Glomerular visceral epithelial cell (primary cell): ENCODE measurements around the gene ABCC3.

ENCODE experiments used
- DNase-seq: peaks from one replicate; pipeline ENCODE4 v3.0.0-alpha.2; 2016; ENCODE audit errors: extremely low spot score

ABCC3 gene

GRCh38 chr17:50642722-50643656 is 8.3 kb downstream of the ABCC3 start:
- peak; percentile 66 for DNase-seq

GRCh38 chr17:50645748-50646682 is 11.3 kb downstream of the ABCC3 start:
- DNase-seq: no peak

- no peak for DNase-seq
These were observed 12.5 kb downstream of the ABCC3 start for GRCh38 chr17:50647187-50647586.

- no peak for DNase-seq
These were observed 14.6 kb downstream of the ABCC3 start for GRCh38 chr17:50649042-50649908.

GRCh38 chr17:50651661-50652060 is 17.0 kb downstream of the ABCC3 start:
- DNase-seq: no peak

- DNase-seq: no peak
These were observed 19.1 kb downstream of the ABCC3 start for GRCh38 chr17:50653738-50654137.

- no peak for DNase-seq
These were observed 21.8 kb downstream of the ABCC3 start for GRCh38 chr17:50656509-50656908.

GRCh38 chr17:50657054-50657453 is 22.4 kb downstream of the ABCC3 start:
- DNase-seq: no peak

- DNase-seq: no peak
These were observed 22.9 kb downstream of the ABCC3 start for GRCh38 chr17:50657627-50658026.

- no peak for DNase-seq
These were observed 23.9 kb downstream of the ABCC3 start for GRCh38 chr17:50658616-50659015.

GRCh38 chr17:50659179-50659578 is 24.5 kb downstream of the ABCC3 start:
- no peak for DNase-seq

GRCh38 chr17:50660042-50660886 is 25.6 kb downstream of the ABCC3 start:
- DNase-seq: no peak

- DNase-seq: no peak
These were observed 26.2 kb downstream of the ABCC3 start for GRCh38 chr17:50660887-50661345.

GRCh38 chr17:50661348-50661747 is 26.7 kb downstream of the ABCC3 start:
- DNase-seq: no peak

- DNase-seq: peak; percentile 91
These were observed 27.2 kb downstream of the ABCC3 start for GRCh38 chr17:50661795-50662391.

GRCh38 chr17:50662632-50663225 is 28.0 kb downstream of the ABCC3 start:
- DNase-seq: no peak

GRCh38 chr17:50663812-50664374 is 29.2 kb downstream of the ABCC3 start:
- DNase-seq: no peak

GRCh38 chr17:50664788-50665458 is 30.2 kb downstream of the ABCC3 start:
- no peak for DNase-seq

- no peak for DNase-seq
These were observed 31.2 kb downstream of the ABCC3 start for GRCh38 chr17:50665838-50666237.
